RPMI7951 (cell line): ENCODE data around the gene PAX5. TPM values are rescaled to one million over a fixed set of nuclear protein-coding genes. Genes with fewer than 3 reads are reported as not detected.

ENCODE experiments used
- DNase-seq: peaks from one replicate; pipeline ENCODE4 v3.0.0-alpha.2; 2012; ENCODE audit warnings: low read depth
- total RNA-seq: library from RNA; depleted of rRNA; stranded (reverse); fragments of >200 nt; shearing (Covaris generic); gene quantifications from 2 replicates; pipeline ENCODE4 v1.2.3, GENCODE V29; 2014

The PAX5 gene
- total RNA-seq, 1 experiment from 2014 or later, result not detected

DNA sequence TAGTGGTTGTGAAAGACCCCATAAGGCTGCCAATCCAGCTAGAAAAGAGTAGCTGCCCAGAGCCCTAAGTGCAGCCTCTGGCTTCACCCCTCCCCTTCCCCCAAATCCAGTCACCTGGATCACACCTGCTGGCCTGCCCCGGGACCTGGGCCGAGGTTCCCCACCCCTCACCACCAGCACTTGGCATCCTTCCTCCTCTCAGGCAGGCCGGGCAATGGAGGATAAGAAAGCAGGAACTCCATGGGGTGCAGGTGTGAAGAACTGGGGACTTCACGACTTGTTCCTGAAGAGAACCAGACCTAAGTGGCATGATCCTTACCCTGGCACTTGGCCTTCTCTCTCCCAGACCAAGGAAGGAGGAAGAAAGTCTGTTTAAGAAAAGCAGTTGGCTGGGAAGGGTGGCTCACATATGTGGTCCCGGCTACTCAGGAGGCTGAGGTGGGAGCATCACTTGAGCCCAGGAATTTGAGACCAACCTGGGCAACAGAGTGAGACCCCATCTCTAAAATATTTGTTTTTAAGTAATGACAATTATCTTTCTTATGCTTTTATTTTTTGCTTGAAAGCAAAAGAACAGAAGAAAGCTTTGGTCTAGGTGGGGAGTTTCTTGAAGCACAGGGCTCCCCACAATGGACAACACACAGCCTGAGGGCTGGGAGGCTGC is 131.1 kb downstream of the PAX5 start:
- DNase-seq, result no peak

GRCh38 chr9:36902080-36902716 is 131.9 kb downstream of the PAX5 start:
- no peak for DNase-seq

- no peak for DNase-seq
Measured at GRCh38 chr9:36901528-36901927, 132.5 kb downstream of the PAX5 start.

- DNase-seq, result no peak
Measured at GRCh38 chr9:36900856-36901220, 133.2 kb downstream of the PAX5 start.

- DNase-seq, result no peak
Measured at GRCh38 chr9:36900136-36900855, 133.8 kb downstream of the PAX5 start.

DNA sequence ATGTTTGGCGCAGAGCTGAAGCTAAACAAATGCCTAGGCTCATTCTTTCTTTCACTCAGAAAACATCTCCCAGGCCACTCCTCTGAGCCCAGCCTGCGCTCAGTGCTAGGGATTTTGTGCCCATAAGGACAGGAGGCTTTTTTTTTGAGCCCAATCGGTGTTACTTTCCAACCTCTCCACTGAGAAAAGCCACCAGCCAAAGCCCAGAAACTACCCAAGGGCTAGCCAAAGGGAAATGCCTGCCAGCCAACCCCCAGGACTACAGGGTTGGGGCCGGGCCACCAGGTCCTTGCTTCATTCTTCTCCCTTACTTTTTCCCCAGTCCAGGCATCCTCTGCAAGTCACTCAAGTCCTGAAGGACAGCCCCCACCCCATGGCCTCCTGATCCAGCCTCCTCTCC is 134.7 kb downstream of the PAX5 start:
- no peak for DNase-seq

GRCh38 chr9:36898431-36899020 is 135.5 kb downstream of the PAX5 start:
- no peak for DNase-seq

- no peak for DNase-seq
Measured at GRCh38 chr9:36897478-36897877, 136.6 kb downstream of the PAX5 start.

- DNase-seq, result no peak
Measured at GRCh38 chr9:36897019-36897418, 137.0 kb downstream of the PAX5 start.

- no peak for DNase-seq
Measured at GRCh38 chr9:36896296-36896695, 137.8 kb downstream of the PAX5 start.

DNA sequence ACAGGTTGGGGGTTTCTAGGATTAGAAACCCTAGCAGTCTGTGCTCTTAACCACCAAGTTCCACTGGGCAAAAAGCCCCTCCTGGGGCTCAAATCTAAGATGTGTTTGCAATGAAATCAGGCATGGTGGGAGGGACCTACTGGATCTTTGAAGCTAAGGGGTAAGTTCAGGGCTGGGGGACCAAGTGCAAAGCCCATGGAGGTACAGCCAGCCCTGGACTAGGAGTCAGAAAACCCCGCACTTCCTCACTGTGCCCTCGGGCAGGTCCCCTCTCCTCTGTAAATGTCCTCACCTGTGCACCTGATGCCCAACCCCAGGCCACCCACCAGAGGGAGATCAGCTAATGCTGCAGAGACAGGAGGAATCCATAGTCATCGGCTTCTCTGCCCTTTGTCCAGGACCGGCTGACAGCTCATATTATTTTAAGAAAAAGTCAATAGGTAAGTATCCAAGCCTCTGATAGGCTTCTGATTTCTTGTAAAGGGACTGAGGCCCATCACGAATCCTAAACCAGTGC is 138.3 kb downstream of the PAX5 start:
- DNase-seq, result no peak

GRCh38 chr9:36894695-36895310 is 139.3 kb downstream of the PAX5 start:
- DNase-seq, result no peak

- DNase-seq, result no peak
Measured at GRCh38 chr9:36893911-36894310, 140.2 kb downstream of the PAX5 start.

GRCh38 chr9:36893184-36893583 is 140.9 kb downstream of the PAX5 start:
- no peak for DNase-seq

GRCh38 chr9:36892279-36892678 is 141.8 kb downstream of the PAX5 start:
- no peak for DNase-seq

GRCh38 chr9:36891341-36891811 is 142.7 kb downstream of the PAX5 start:
- no peak for DNase-seq

DNA sequence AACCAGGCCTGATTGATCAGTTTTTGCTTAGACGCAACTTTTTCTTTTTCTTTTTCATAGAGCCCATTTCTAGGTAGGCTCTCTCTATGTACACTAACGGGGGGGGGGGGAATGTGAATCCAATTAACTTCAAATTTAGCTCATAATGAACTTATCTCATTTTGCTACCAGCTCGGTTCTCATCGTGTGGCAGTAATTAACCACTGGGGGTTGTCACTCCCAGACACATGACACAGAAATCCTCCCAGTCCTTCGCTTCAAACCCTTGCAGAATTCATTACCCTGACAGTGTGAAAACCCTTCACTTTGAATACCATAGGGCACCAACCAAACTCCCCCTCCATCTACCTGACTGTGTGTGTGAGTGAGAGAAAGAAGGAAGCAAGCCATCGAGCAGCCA is 144.2 kb downstream of the PAX5 start:
- no peak for DNase-seq

GRCh38 chr9:36888551-36888950 is 145.5 kb downstream of the PAX5 start:
- DNase-seq, result no peak

GRCh38 chr9:36884721-36885120 is 149.3 kb downstream of the PAX5 start:
- DNase-seq, result no peak

DNA sequence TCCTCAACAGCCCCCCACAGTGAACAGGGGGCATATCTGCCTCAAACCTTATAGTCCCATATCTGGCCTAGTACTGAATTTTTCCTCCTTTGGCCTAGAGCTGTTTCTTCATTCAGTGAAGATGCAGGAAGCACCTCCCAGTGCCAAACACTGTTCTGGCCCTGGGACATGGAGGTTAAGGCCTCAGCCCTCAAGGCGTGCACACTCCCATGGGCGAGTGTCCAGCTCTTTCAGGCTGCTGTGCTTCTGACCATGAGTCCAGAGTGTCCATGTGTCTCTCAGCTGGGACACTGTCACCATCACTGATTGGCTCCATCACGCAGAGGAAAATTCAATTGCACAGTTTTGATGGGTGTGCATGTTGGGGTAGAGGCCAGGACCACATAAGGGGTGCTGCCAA is 151.5 kb downstream of the PAX5 start:
- DNase-seq, result no peak

- DNase-seq, result no peak
Measured at GRCh38 chr9:36881743-36882441, 152.2 kb downstream of the PAX5 start.
